ENCODE data around the gene TLE6.

Gene TLE6

GRCh38 chr19:3014135-3014534, 36.8 kb downstream of the TLE6 start:
- no peaks in the 10 kb centered on the region for H3K9me3 ChIP-seq (ENCODE audit: low read length)
- H3K36me3 ChIP-seq (ENCODE audit: insufficient read depth, low read length), result no peaks in the 10 kb centered on the region
- no peak overlapping the region for H2AFZ ChIP-seq (ENCODE audit: low read depth, low read length)
- H3K27me3 ChIP-seq (ENCODE audit: insufficient read depth, low read length), result peaks cover 24% of the 10 kb centered on the region
- H3K4me3 ChIP-seq (ENCODE audit: low read length), result no peak overlapping the region
- peaks cover 6% of the 10 kb centered on the region for H3K4me1 ChIP-seq (ENCODE audit: insufficient read depth, low read length)

- Histone ChIP-seq H3K27me3 (ENCODE audit: insufficient read depth, low read length) (peaks cover 16% of the 10 kb centered on the region), H2AFZ (ENCODE audit: low read depth, low read length) (no peak overlapping the region), H3K9me3 (ENCODE audit: low read length) (no peaks in the 10 kb centered on the region), H3K4me1 (ENCODE audit: insufficient read depth, low read length) (peaks cover 6% of the 10 kb centered on the region), H3K4me3 (ENCODE audit: low read length) (no peak overlapping the region), H3K36me3 (ENCODE audit: insufficient read depth, low read length) (no peaks in the 10 kb centered on the region)
Measured at GRCh38 chr19:3015126-3016057, 38.0 kb downstream of the TLE6 start.

- Histone ChIP-seq H3K4me3 (ENCODE audit: low read length) (no peak overlapping the region), H3K4me1 (ENCODE audit: insufficient read depth, low read length) (peaks cover 1% of the 10 kb centered on the region), H3K27me3 (ENCODE audit: insufficient read depth, low read length) (peaks cover 7% of the 10 kb centered on the region), H3K9me3 (ENCODE audit: low read length) (no peaks in the 10 kb centered on the region), H2AFZ (ENCODE audit: low read depth, low read length) (no peak overlapping the region), H3K36me3 (ENCODE audit: insufficient read depth, low read length) (no peaks in the 10 kb centered on the region)
Measured at GRCh38 chr19:3017923-3018322, 40.6 kb downstream of the TLE6 start.

GRCh38 chr19:3019211-3019854, 42.0 kb downstream of the TLE6 start:
- H3K4me1 ChIP-seq (ENCODE audit: insufficient read depth, low read length), result no peaks in the 10 kb centered on the region
- H3K4me3 ChIP-seq (ENCODE audit: low read length), result no peak overlapping the region
- H3K36me3 ChIP-seq (ENCODE audit: insufficient read depth, low read length), result no peaks in the 10 kb centered on the region
- peaks cover 17% of the 10 kb centered on the region for H3K27me3 ChIP-seq (ENCODE audit: insufficient read depth, low read length)
- H2AFZ ChIP-seq (ENCODE audit: low read depth, low read length), result no peak overlapping the region
- H3K9me3 ChIP-seq (ENCODE audit: low read length), result no peaks in the 10 kb centered on the region

GRCh38 chr19:3020321-3020960, 43.1 kb downstream of the TLE6 start:
- H3K4me1 ChIP-seq (ENCODE audit: insufficient read depth, low read length), result no peaks in the 10 kb centered on the region
- H2AFZ ChIP-seq (ENCODE audit: low read depth, low read length), result no peak overlapping the region
- no peaks in the 10 kb centered on the region for H3K36me3 ChIP-seq (ENCODE audit: insufficient read depth, low read length)
- no peaks in the 10 kb centered on the region for H3K9me3 ChIP-seq (ENCODE audit: low read length)
- peaks cover 28% of the 10 kb centered on the region for H3K27me3 ChIP-seq (ENCODE audit: insufficient read depth, low read length)
- H3K4me3 ChIP-seq (ENCODE audit: low read length), result no peak overlapping the region

- Histone ChIP-seq H3K36me3 (ENCODE audit: insufficient read depth, low read length) (no peaks in the 10 kb centered on the region), H3K4me3 (ENCODE audit: low read length) (no peak overlapping the region), H3K9me3 (ENCODE audit: low read length) (peaks cover 5% of the 10 kb centered on the region), H2AFZ (ENCODE audit: low read depth, low read length) (no peak overlapping the region), H3K27me3 (ENCODE audit: insufficient read depth, low read length) (peaks cover 57% of the 10 kb centered on the region), H3K4me1 (ENCODE audit: insufficient read depth, low read length) (peaks cover 4% of the 10 kb centered on the region)
Measured at GRCh38 chr19:3024509-3024869, 47.1 kb downstream of the TLE6 start.

- H3K36me3 ChIP-seq (ENCODE audit: insufficient read depth, low read length), result no peaks in the 10 kb centered on the region
- H2AFZ ChIP-seq (ENCODE audit: low read depth, low read length), result no peak overlapping the region
- peaks cover 4% of the 10 kb centered on the region for H3K4me1 ChIP-seq (ENCODE audit: insufficient read depth, low read length)
- H3K4me3 ChIP-seq (ENCODE audit: low read length), result no peak overlapping the region
- H3K9me3 ChIP-seq (ENCODE audit: low read length), result peaks cover 5% of the 10 kb centered on the region
- peaks cover 63% of the 10 kb centered on the region for H3K27me3 ChIP-seq (ENCODE audit: insufficient read depth, low read length)
Measured at GRCh38 chr19:3024870-3025548, 47.6 kb downstream of the TLE6 start.

- Histone ChIP-seq H3K4me1 (ENCODE audit: insufficient read depth, low read length) (peaks cover 4% of the 10 kb centered on the region), H2AFZ (ENCODE audit: low read depth, low read length) (no peak overlapping the region), H3K27me3 (ENCODE audit: insufficient read depth, low read length) (peaks cover 68% of the 10 kb centered on the region), H3K36me3 (ENCODE audit: insufficient read depth, low read length) (no peaks in the 10 kb centered on the region), H3K4me3 (ENCODE audit: low read length) (no peak overlapping the region), H3K9me3 (ENCODE audit: low read length) (peaks cover 5% of the 10 kb centered on the region)
Measured at GRCh38 chr19:3025549-3025886, 48.2 kb downstream of the TLE6 start.

GRCh38 chr19:3026768-3027167, 49.4 kb downstream of the TLE6 start:
- H3K27me3 ChIP-seq (ENCODE audit: insufficient read depth, low read length), result peaks cover 78% of the 10 kb centered on the region
- peaks cover 7% of the 10 kb centered on the region for H3K9me3 ChIP-seq (ENCODE audit: low read length)
- H3K36me3 ChIP-seq (ENCODE audit: insufficient read depth, low read length), result no peaks in the 10 kb centered on the region
- no peak overlapping the region for H3K4me3 ChIP-seq (ENCODE audit: low read length)
- H3K4me1 ChIP-seq (ENCODE audit: insufficient read depth, low read length), result peaks cover 4% of the 10 kb centered on the region
- H2AFZ ChIP-seq (ENCODE audit: low read depth, low read length), result no peak overlapping the region

- no peak overlapping the region for H2AFZ ChIP-seq (ENCODE audit: low read depth, low read length)
- no peak overlapping the region for H3K4me3 ChIP-seq (ENCODE audit: low read length)
- peaks cover 4% of the 10 kb centered on the region for H3K4me1 ChIP-seq (ENCODE audit: insufficient read depth, low read length)
- no peaks in the 10 kb centered on the region for H3K36me3 ChIP-seq (ENCODE audit: insufficient read depth, low read length)
- H3K9me3 ChIP-seq (ENCODE audit: low read length), result peaks cover 7% of the 10 kb centered on the region
- H3K27me3 ChIP-seq (ENCODE audit: insufficient read depth, low read length), result peaks cover 82% of the 10 kb centered on the region
Measured at GRCh38 chr19:3027292-3027691, 49.9 kb downstream of the TLE6 start.

GRCh38 chr19:3027981-3028304, 50.6 kb downstream of the TLE6 start:
- H3K36me3 ChIP-seq (ENCODE audit: insufficient read depth, low read length), result no peaks in the 10 kb centered on the region
- H3K27me3 ChIP-seq (ENCODE audit: insufficient read depth, low read length), result peaks cover 83% of the 10 kb centered on the region
- H2AFZ ChIP-seq (ENCODE audit: low read depth, low read length), result no peak overlapping the region
- H3K9me3 ChIP-seq (ENCODE audit: low read length), result peaks cover 7% of the 10 kb centered on the region
- peaks cover 4% of the 10 kb centered on the region for H3K4me1 ChIP-seq (ENCODE audit: insufficient read depth, low read length)
- H3K4me3 ChIP-seq (ENCODE audit: low read length), result no peak overlapping the region

- Histone ChIP-seq H3K27me3 (ENCODE audit: insufficient read depth, low read length) (peaks cover 80% of the 10 kb centered on the region), H2AFZ (ENCODE audit: low read depth, low read length) (no peak overlapping the region), H3K36me3 (ENCODE audit: insufficient read depth, low read length) (no peaks in the 10 kb centered on the region), H3K4me3 (ENCODE audit: low read length) (no peak overlapping the region), H3K9me3 (ENCODE audit: low read length) (peaks cover 7% of the 10 kb centered on the region), H3K4me1 (ENCODE audit: insufficient read depth, low read length) (peaks cover 4% of the 10 kb centered on the region)
Measured at GRCh38 chr19:3028305-3029064, 51.1 kb downstream of the TLE6 start.

Measured in neuron (in vitro differentiated cells).